ENCODE measurements around the gene SIM1.

SIM1 gene

DNA sequence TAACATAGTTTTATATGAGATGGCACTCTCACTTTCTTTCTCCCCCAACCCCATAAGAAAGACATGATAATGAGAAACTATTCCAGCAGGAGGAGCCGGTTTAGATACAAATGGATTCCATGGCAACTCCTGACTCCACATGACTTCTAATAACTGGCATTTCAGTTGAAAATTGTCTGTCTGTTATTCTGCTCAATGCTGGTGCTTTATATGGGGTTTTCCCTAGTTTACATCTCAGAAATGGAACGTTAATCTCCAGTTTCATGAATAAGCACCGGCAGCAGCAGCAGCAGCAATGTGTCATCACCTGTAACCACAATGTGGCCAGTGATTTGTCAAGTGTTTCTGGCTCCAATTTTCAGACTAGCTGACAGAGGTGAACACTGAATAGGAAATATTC, 8.0 kb upstream of the SIM1 start:
- no peak for DNase-seq (ENCODE audit: low read depth)

DNA sequence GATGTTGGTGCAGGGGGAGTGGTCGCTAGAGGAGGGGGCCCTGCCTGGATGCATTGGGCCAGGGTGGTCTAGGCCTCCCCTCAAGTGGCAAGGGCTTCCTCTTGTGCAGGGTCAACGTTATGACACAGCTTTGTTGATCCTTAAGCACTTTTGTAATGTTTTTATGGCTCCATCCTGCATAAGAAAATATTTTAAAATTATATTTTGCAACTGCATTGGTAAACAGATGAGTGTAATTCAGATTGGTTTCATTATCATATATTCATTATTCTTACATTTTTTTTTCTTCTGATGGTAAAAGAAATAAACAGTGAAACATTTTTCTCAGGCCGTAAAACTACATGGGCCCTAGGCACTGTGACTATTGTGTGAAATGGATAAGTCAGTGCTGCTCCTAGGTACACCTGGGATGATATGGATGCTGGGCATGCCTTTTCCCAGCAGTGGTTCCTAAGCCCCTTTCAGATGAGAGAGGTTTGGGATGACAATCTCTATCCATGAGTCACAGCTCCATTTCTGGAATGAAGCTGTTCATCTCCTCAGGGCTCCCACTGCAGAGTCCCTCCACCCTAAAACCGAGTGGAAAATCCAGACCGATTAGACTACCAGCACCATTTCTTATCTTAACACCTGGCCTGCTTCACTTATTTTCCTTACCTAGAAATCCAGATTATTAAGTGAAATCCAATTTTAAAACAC, 5.8 kb upstream of the SIM1 start:
- no peak for DNase-seq (ENCODE audit: low read depth)

DNA sequence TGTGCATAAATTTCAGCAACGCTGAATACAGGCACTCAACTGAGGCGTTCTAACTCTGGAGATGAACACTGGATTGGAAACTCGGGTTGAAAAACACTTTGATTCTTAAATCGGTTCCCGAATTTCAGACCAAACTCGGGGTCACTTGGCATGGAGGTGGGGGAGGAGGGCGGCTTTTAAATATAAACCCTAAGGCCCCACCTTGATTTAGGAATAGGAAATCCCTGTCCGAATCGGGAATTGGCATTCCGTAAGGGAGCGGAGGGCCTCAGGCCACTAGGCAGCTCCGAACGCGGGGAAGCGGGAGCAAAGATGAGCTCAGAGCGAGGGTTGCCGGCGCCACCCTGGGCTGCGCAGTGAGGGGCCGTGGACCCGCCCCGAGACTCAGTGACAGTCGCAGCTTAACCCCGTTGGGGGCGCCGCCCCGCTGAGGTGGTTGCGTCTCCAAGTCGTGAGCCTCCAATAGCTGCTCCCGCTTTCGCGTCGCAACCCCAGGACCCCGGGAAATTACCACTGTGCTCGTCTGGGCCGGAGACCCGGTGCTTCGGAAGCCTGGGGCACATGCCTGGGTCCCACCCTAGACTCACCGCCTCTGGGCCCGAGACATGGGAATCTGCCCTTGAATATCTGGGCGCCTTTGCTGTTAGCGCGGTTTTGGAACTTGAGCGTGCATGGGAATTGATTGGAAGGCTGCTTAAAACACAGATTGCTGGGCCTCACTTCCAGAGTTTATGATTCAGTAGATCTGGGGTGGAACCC, 4.6 kb upstream of the SIM1 start:
- no peak for DNase-seq (ENCODE audit: low read depth)

DNA sequence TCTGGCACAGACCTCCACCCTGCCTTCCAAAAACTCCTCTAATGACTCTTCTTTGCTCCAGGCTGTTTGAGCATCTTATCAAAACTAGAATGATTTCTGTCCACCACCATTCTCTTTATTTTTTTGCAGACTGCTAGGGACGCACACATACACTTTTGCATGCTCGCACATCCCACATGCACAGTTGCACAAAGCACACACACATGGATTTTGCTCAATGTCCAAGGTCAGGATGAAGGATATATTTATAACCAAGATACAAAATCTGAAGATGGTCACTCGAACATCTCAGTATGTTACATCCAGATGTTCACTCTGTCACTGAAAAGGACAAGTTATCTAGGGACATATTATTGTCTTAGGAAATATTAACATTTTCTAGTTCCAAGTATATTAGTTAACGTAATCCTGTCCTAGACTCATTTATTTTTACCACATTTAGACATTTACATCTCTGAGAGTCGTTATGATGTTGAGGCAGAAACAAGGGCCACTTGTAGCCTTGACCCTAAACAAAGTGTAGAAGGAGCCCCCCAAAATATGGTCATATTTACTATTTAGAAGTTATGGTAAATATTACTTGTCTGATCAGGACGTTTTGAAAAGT, 3.4 kb upstream of the SIM1 start:
- DNase-seq (ENCODE audit: low read depth) = no peak

DNA sequence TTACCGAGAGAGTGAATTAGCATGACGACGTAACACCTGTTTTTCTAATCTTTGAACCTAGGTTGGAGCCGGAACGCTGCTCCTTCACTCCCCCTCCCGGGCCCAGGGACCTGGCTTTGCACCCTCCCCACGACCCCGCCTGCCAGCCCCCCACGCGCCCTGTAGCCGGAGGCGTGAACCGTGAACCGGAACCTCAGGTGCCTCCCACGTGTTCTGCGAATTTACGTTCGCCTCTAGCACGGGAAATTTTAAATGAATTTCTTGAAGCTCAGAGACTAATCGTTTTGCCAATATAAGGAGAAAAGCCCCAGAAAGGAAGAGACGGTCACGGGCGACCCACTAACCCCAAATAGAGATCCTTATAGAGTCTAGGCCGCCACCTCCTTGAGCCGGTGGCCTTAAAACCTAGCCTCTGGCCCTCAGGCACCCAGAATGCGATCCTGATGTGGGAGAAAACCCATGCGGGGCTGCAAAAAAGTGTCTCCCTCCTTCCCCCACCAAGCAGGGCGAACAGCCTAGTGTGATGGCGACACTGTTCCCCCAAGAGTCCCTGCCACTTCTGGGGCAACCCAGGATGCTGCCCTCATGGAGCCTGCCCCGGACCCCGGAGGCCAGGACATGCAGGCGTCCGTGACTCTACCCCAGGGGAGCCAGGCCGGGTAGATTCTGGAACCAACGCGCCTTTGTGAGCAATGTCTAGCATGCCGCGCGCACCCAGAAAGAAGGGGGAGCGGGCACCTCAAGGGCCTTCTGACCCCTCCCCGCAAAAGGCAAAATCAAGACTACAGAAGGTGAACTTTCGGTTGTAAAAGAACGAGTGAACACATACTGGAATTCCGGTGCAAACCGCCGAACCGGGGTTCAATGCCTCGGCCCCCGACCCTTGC, 2.7 kb upstream of the SIM1 start:
- no peak for DNase-seq (ENCODE audit: low read depth)

DNA sequence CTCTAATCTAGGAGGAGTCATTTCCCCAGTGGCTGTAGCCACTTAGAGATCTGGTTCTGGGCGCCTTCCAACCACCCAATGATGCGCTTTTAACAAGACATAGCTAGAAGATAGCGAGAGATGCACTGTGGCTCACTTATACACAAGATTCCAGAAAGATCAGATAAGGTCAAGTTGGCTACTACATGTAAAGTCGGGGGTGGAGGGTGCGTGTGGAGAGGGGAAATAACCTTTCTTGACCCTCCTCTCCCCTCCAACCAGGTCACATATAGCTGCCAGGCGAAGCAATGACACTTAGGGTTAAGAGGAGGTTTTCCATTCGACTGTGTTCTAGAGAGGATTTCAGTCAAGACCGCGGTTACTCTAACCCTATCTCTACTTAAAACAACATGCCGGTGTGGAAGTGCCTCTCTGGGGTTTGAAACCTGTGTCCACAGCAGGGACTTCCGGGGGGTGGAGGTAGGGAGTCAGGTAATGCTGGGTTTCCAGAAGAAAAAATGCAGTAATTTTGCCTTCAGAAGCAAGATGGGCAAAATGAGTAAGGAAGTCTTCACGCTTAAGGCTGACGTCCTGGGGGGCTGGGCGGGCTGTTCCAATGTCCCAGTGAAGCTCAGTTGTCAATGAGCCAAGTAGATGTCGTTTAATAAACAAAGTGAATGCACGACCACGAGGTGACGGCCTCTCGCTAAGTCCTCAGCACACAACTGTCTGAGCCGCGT, 1.8 kb upstream of the SIM1 start:
- no peak for DNase-seq (ENCODE audit: low read depth)

DNA sequence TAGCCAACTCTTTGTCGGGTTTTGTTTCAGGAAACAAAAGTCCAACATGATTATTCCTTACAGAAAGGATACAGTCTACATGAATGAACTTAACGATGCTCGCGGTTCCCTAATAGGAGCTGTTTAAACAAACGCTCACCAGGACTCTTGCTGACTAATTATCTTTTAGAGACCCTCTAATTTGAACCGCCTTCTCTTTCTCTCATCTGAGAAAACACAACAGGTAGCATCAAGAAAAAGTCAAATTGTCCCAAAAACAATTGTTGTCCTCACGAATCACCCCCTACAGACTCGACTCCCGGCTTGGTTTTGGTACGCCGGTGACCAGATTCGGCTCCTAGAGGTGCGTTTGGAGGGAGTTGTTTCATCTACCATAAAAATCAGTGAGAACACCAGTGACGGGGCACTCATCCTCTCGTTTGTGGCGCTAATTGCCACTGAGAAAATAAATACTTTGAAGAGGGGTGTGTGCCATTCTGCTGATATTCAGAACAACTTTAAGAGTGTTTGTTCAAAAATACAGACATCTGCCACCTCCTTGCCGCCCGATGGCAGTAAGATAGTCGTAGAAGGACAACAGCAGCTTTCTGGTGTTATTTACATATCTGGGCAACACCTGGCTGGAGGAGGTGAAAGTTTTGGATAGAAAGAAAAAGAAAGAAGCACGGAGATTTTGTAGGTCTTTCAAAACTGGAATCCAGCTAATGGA, 1.1 kb upstream of the SIM1 start:
- no peak for DNase-seq (ENCODE audit: low read depth)

DNA sequence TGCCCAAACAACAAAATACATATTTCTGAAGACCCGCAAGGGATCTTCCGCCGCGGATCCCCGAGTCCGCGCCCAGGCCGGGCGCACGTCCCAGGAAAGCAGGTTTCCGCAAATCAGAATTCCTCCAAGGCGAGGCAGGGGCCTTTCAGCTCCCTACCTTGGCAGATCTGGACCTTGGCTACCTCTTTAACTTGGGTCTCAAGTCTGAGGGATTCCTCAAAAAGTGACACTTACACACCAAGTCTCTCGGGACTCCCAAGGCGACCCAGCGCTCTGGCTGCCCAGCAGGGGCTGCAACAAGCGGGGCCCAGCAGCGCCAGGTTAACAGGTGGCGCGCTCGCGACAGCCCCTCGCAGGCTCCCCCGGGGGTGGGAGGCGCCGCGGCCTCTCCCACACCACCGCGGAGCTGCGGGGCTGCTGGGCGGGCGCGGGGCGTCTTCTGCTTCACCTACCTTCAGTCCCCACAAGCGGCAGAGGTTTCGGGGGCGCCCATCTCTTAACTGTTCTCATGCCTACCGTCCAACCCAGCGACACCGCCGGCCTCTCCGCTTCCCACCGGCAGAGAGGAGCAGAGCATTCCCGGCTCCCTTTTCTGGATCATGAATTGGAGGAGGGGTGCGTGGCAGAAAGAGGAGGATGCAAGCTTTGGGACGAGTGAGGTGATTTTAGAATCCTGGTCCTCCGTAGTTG, 414 bp downstream of the SIM1 start:
- no peak for DNase-seq (ENCODE audit: low read depth)

DNA sequence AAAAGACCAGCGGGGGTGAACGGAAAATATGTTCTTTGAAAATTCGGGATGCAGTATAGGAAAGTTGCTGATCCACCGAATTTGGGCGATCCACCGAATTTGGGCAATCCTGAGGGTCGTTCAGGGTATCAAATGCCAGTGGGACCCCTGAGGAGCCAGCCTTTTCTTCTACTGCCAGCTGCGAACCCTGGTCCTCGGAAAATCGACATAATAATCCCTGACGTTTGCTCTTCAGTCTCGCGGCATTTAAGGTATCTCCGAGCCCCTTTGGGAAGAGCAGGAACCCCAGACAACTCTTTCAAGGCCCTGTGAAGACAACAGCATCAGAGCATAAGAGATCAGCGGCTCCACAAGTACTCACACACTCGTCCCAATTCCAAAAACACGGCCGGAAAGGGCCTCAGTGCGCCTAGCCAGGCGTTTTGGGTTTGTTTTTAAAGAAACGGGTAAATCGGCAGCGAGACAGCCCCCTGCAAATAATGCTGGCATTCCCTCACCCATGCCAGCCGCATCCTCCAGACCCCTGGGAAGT, 1.0 kb downstream of the SIM1 start:
- no peak for DNase-seq (ENCODE audit: low read depth)

DNA sequence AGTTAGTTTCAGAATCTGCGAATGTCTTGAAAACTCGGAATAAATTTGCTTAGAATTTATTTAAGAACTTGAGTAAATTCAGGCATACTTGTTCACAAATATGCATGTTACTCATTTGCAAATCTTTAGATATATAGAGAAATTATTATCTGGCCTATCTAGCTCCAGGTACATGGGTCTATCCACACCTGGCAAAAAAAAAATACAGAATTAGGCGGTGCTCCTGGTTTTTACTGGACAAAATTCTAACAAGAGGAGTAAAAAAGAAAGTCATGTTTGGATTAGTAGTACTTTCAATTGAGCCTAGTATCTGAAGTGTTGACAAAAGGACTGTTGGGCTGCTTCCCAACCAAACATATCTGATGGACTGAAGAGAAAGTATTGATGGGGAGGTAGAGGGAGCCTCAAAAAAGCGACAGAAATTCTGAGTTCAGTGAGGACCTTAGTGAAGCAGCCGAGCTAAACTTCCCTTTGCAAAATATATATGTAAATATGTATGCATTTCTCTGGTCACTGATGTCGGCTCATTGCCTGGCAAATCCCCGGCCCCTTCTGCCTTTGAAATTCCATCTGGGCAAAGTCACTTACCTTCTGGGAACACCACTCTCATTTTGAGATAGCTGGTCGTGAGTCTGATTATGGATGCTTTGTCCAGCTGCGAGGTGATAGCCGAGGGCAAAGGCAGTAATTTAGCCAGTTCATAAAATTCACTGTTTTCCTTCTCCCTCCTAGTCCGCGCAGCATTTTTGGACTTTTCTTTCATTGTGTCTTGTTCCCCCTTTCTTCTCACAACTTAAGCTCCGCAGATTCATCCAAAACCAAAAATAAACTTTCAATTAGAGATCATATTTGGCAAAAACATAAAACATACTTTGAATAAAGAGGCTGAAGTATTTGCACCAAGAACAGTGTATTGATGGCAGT, 1.8 kb downstream of the SIM1 start:
- no peak for DNase-seq (ENCODE audit: low read depth)

DNA sequence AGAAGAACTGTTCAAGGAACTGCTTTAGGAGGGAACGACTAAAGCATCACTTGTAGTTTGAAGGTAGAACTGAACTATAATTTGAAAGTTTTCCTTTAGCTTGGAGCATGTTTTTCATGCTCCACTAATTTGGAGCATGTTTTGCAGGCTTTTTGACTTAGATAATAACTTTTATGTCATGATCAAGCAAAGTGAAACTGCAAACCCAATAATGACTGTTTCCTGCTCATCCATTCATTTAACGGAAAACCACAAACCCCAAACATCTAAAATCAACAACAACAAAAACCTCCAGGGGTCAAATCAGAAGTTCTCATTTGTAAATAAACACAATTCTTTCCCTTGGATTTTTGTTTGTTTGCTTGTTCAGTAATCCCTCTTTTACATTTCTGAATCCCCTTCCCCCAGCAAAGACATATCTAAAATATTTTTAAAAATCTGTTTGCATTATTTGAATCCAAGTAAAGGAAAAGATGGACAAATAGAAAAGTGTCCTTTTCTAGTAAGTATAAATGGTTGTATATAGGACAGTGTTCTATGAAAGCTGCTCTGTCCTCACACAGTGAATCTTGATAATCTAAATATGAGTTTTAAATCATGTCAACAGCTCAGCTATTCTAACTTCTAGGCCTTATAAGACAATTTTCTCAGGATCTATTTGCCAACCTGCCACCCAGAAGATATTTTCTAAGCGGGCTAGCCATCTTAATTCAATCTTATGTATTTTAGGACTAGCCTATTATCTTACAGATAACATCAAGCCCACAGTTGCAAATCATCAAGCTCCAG, 2.6 kb downstream of the SIM1 start:
- DNase-seq (ENCODE audit: low read depth) = no peak

DNA sequence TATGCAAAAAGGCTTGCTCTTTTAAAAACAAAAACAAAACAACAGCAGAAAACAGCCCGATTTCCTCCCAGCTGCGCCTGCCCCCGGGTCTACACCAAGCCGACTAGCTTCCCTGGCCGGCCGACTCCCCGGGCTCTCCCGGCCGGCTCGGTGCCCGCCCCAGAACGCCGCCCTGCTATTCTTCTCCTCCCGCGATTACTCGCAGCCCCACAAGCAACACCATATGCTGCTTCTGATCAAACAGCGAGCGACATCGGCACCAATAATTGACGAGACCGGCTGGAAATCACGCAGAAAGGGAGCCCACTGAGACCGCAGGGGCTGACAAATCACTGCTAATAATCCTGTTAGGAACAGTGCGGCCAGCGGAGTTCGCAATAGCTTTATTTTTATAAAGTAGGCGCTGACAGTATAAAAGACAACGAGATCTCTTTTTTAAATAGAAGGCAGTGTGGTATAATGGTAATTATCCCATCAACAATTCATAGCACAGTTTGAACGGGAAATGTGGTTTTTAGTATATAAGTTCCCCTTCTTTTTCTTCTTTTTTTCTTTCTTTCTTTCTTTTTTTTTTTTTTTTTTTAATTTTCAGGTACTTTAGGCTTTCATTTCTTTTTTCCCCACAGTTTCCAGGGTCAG, 3.3 kb downstream of the SIM1 start:
- DNase-seq (ENCODE audit: low read depth) = no peak

DNA sequence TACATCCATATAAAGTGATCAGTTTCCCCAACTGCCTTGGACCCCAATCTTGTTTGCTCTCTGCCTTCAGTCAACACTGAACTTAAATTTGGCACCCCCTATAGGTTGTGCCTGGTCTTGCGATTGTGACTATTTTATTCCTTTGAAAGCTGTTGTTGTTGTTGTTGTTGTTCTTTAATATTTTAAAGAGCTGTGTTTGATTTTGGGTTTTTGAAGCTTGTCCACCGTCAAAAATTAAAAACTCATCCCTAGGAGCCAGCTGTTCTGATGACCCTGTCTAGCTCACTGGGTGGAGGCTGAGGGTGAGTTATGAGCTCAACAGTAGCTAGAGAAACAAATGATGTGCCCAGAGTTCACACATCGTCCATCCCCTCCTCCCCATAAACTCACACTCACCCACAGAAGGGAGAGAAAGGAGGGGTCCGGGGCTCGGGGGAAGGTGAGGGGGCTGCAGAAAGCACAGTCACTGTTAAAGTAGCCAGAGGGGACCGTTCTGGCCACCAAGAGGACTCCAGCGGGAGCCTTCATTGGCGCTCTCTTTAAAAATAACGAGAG, 4.0 kb downstream of the SIM1 start:
- no peak for DNase-seq (ENCODE audit: low read depth)

DNA sequence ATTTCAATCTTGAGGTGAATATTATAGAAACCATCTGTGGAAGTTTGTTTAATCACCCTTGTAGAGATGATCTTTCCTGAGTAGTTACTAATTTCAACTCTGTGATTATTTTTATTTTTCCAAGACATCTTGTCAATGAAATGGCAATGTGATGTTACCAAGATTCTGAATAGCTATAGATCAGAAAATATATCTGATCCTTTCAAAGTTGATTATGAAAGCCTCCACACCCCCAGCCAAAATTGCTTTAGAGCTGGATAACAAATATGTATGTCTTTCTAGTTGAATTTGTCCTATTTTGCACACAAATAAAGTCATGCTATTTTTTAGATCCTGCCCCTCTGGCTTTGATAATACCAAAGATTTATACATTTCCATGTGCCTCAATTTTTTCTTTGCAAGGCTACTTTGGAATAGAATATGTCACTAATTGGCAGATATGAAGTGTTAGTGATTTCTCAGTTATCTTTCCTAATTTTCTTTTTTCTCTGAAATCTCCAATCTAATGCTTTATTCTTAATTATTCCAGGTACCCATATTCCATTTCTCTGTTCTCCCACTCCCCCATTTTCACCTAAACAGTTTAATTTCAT, 5.0 kb downstream of the SIM1 start:
- no peak for DNase-seq (ENCODE audit: low read depth)

DNA sequence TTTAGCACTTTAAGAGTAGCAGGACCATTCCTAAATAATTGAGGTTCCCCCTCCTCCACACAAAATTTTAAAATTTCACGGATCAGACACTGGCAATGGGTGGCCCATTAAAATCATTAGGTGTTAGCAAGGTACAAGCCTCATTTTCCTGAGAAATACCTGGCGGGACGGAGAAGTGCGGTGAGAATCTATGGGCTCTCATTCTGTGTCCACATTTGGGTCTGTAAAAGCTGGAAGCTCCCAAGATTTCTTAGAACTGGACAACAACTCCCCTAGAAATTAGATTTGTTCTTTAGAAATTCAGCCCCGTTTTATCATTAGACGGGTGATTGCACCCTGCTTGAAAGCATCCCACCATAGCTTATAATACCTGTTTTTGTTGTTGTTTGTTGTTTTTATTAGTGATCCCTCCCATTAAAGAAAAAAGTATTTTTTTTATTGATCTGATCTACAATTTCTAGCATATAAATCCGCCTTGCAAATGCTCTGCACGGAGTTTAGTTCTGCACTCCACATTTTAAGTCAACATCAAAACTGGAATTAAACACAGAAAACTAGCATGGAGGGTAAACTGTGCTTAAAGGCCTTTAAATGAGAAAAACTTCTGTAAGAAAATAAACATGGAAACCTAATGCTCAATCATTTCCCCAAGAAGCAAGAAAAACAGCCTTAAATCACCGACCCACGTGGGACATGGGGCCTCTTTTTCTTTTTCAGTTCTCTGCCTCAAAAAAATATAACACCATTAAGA, 5.7 kb downstream of the SIM1 start:
- no peak for DNase-seq (ENCODE audit: low read depth)

DNA sequence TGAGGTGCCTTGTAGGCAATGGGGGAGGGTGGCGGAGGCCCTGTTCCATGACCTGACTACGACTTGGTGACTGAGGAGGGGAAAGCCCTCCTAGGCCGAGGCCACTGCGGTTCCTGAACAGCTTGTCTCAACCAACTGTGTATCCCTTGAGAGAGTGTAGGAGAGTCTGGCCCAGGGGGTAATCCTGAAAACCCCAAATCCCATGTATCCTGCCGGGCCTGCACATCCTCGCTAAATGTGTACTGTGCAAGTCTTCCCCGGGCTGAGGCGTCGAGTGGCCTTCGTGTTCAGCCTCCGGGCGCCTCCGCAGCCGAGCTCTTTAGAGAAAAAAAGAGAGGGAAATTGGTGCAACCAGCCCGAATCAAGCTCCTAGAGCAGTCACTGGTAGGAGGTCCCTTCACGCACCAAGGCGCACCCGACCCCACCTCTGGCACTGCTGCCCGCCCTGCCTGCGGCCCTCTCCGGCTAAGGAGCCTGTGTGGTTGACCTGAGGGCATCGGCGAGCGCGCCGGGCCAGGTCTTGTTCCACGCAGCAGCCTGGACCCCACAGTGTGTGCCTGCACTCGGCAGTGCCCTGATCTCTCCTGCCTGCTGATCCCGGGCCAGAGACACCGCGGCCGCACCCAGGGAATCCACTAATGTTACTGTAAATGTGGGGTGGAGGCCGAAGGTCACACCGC, 7.3 kb downstream of the SIM1 start:
- no peak for DNase-seq (ENCODE audit: low read depth)
